ENCODE data around the gene IRGC. TPM values are rescaled to one million over a fixed set of nuclear protein-coding genes. Genes with fewer than 3 reads are reported as not detected.

Gene IRGC
- total RNA-seq, 4 donors from 2014 or later: not detected

GRCh38 chr19:43704002-43704705, 11.7 kb upstream of the IRGC start:
- no peak for TF ChIP-seq CTCF (IDR thresholded peaks at IDR 0.05; ENCODE audit: low read depth)

GRCh38 chr19:43705729-43706128, 10.1 kb upstream of the IRGC start:
- no peak for TF ChIP-seq CTCF (IDR thresholded peaks at IDR 0.05; ENCODE audit: low read depth)

GRCh38 chr19:43707158-43707712, 8.6 kb upstream of the IRGC start:
- TF ChIP-seq CTCF (IDR thresholded peaks at IDR 0.05; ENCODE audit: low read depth): no peak

- TF ChIP-seq CTCF (IDR thresholded peaks at IDR 0.05; ENCODE audit: low read depth): no peak
These were observed 7.2 kb upstream of the IRGC start for GRCh38 chr19:43708716-43709115.

GRCh38 chr19:43711751-43712355, 4.0 kb upstream of the IRGC start:
- no peak for TF ChIP-seq CTCF (IDR thresholded peaks at IDR 0.05; ENCODE audit: low read depth)

- no peak for TF ChIP-seq CTCF (IDR thresholded peaks at IDR 0.05; ENCODE audit: low read depth)
These were observed 2.7 kb upstream of the IRGC start for GRCh38 chr19:43713208-43713607.

GRCh38 chr19:43718627-43719377, 2.9 kb downstream of the IRGC start:
- no peak for TF ChIP-seq CTCF (IDR thresholded peaks at IDR 0.05; ENCODE audit: low read depth)
